Amygdala (tissue), 56 donors: Measurements from ENCODE around the gene MANBA.
"Not testable (repeated sequence)": the region's sequence is repeated elsewhere in the genome, so short reads cannot be mapped to it uniquely, and the experiment has no call there.

Experiments
- DNase-seq, 56 donors: peaks; one replicate each; lab custom pipeline; 2025; lab: John Stamatoyannopoulos, UW

Gene MANBA

GRCh38 chr4:102726068-102726467, 34.7 kb downstream of the MANBA start:
- no peak for DNase-seq

GRCh38 chr4:102725229-102725628, 35.5 kb downstream of the MANBA start:
- no peak for DNase-seq

DNA sequence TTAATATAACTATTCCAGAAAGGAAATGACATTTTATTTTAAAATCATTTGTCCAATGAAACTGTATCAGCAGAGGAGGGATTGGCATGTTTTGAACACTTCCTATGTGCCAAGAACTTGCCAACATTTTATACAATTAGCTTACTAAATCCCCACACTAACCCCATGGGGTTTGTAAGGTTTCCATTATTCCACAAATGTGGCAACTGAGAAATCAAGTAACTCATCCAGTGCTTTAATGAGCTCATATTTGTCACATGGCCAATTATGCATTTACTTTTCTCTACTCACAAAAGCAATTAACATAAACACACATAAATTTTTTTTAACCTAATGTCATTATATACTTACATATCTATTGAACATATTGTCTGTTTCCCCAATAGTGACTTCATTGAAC, 37.3 kb downstream of the MANBA start:
- no peak for DNase-seq

DNA sequence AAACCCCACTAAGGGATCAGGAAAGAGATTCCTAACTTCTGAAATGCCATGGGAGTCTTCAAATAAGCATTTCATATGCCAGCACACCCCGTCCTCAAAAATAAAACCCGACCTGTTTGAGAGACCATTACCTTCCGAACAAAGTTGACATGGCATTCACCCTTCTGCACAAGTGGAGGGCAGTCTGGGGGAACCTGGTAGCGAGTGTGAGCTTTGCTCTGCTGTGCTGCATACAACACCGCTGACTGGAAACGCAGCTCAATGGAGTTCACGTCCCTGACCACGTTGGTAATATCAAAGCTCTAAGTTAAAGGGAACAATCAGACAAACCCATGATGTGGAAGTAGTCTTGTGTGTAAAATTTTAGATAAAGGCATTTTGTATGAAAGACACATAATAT, 38.0 kb downstream of the MANBA start:
- no peak for DNase-seq

DNA sequence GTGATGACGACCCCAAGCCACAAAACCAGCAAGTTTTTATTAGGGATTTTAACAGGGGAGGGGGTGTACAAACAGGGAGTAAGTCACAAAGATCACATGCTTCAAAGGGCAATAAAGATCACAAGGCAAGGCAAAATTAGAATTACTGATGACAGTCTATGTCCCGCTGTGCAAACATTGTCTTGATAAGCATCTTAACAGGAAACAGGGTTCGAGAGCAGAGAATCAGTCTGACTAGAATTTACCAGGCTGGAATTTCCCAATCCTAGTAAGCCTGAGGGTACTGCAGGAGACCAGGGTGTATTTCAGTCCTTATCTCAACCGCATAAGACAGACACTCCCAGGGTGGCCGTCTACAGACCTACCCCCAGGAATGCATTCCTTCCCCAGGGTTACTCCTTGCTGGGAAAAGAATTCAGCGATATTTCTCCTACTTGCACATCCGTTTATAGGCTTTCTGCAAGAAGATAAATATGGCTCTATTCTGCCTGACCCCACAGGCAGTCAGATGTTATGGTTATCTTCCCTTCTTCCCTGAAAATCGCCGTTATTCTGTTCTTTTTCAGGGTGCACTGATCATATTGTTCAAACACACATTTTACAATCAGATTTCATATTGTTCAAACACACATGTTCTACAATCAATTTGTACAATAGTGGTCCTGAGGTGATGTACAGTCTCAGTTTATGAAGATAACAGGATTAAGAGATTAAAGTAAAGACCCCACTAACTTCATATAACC, 41.8 kb downstream of the MANBA start:
- DNase-seq: not testable (repeated sequence)

- no peak for DNase-seq
Measured at GRCh38 chr4:102717448-102718092, 43.2 kb downstream of the MANBA start.

- no peak for DNase-seq
Measured at GRCh38 chr4:102715057-102715456, 45.7 kb downstream of the MANBA start.

GRCh38 chr4:102713774-102714173, 47.0 kb downstream of the MANBA start:
- DNase-seq: not testable (repeated sequence)

DNA sequence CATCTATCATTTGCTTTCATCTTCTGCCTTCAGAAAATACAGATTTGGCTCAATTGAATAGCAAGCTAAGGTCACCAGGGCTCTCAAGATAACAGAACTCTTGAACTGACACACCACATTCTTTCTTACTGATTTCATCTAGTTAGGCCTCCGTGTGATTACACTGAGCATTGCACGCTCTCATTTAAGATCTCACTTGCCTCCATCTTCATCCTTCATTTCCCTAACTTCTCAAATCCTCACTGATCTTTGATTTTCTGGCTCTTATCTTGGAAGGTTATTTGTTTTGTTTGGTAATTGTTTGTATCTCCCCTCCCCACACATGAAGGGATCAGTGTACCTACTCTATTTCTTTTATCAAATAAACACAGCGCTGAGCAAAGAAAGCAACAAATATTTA, 47.7 kb downstream of the MANBA start:
- no peak for DNase-seq

- no peak for DNase-seq
Measured at GRCh38 chr4:102710986-102711385, 49.8 kb downstream of the MANBA start.

DNA sequence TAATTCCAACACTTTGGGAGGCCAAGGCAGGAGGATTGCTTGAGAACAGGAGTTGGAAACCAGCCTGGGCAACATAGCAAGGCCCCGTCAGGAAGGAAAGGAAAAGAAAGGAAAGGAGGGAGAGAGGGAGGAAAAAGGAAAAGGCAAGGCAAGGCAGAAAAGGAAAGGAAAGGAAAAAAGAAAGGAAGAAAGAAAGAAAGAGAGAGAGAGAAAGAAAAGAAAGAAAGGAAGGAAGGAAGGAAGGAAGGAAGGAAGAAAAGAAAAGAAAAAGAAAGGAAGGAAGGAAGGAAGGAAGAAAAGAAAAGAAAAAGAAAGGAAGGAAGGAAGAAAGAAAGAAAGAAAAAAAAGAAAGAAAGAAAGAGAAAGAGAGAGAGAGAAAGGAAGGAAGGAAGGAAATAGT, 51.7 kb downstream of the MANBA start:
- not testable (repeated sequence) for DNase-seq

- no peak for DNase-seq
Measured at GRCh38 chr4:102707150-102707549, 53.6 kb downstream of the MANBA start.

DNA sequence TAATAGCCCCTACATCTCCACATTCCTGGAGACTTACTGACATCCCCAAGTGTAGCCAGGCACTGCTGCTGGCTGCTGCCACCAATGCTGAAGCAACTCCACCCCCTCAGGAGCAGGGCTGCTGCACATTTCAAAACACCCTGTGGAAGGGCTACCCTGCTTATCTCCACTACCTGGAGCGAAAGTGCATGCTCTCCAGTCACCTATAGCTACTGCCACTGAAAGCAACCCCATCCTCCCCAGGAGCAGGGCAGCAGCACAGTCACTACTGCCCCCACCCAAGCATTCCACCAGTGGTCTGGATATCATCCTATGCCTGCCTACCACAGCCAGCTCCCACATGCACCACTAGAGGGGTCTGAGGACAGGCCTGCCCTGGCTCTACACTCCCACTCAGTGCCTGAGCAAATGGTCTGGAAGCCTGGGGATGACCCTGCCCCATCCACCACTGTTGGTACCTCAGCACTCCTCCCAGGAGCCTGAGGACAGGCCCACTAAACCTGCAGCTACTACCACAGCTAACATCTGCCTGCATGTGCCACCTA, 55.3 kb downstream of the MANBA start:
- DNase-seq: no peak

GRCh38 chr4:102696758-102697157, 64.0 kb downstream of the MANBA start:
- no peak for DNase-seq

GRCh38 chr4:102694791-102695190, 66.0 kb downstream of the MANBA start:
- DNase-seq: no peak

DNA sequence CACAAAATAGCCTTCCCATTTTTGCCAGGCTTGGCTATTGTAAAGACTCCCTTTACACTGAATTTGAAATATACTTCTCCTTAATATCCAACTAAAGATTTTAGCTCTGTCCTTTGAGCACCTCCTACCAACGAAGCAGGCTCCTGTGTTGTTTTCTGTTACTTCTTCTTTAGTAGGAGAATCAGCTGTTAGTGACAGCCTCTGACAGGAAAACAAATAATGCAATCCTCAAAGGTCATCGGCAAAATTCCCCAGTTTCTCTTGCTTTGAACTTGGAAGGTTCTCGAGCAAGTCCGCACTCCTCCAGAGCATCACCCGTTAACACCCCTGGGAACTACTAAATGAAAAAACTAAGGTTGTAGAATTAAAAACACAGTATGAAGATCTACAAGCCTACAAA, 66.9 kb downstream of the MANBA start:
- no peak for DNase-seq

DNA sequence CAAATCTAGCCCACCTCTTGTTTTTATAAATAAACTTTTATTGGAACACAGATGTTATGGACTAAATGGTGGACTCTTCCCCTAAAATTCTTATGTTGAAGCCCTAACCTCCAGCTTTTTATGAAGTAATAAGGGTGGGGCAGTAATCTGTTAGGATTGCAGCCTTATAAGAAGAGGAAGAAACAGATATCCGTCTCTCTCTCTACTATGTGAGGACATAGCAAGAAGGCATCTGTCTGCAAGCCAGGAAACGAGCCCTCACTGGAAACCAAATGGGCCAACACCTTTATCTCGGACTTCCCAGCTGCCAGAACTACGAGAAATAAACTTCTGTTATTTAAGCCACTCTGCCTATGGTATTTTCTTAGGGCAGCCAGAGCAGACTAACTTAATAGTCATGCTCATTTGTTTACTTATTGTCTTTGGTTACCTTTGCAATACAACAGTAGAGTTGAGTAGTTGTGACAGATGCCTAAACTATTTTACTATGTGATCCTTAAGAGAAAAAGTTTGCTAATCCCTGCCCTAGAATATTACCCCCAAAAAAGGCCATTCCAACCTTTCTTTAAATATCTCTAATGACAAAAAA, 67.4 kb downstream of the MANBA start:
- DNase-seq: no peak

DNA sequence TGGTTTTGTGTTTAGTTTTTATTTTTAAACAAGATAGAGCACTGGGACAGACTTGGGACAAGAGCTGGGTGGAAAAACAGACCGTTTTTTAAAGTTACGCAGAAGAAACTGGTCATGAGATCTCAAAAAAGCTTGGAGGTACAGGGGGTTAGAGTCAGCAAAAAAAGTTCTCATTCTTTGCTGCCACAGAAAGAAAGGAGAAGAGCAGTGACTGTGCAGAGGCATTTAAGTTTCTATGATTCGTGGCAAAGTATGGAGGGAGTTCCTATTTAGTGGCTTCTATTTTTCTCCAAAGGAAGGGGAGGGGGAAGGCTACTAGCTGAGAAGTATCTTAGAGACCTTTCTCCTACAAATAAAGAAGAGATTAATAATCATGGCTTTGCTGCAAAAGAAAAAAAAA, 68.3 kb downstream of the MANBA start:
- DNase-seq: no peak

GRCh38 chr4:102687982-102688433, 72.8 kb downstream of the MANBA start:
- DNase-seq: no peak

DNA sequence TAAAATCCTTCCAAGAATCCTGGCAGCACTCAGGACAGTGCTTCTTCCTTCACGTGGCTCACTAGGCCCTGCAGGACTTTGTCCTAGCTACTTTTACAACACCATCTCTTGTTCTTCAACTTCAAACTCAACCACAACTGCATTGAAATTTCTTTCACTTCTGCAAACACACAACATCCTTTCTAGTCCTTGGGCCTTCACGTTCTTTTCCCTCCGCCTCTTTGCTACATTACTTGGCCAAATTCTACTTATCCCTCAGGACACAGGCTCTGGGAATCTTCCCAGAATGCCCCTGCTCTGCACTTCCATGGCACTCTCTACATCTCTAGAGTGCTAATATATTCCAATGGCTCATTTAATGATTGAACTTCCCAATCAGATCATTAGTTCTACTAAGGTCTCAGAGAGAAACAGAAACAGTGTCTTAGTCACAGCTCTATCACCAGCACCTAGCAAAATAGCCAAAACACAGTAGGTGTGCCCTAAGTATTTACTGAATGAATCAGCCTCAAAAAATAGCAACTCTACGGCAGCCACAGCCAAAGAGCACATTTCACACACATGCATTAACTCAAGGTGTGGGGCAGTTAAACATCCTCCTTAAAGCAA, 73.3 kb downstream of the MANBA start:
- no peak for DNase-seq

DNA sequence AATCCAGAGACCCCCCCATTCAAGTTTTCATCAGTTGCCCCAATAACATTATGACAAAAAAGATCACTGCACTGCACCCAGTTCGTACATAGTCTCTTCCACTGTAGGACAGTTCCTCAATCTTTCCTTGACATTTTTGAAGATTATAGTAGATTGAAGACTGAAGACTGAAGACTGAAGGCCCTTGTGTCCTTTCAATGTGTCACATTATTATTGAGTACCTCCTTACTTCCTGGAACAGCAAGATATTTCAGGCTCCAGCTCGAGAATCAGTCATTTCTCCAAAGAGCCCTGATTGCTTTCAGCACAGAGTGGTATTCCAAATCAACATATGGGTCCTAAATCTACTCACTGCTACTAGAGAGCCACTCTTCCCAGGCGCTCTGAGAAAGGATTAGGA, 75.0 kb downstream of the MANBA start:
- DNase-seq: no peak
